ENCODE data around the gene ANKRD9.

ANKRD9 gene

GRCh38 chr14:102497998-102498677, 11.4 kb downstream of the ANKRD9 start:
- DNase-seq = no peak

GRCh38 chr14:102496958-102497744, 12.4 kb downstream of the ANKRD9 start:
- no peak for DNase-seq

- DNase-seq = no peak
Measured at GRCh38 chr14:102496331-102496691, 13.3 kb downstream of the ANKRD9 start.

GRCh38 chr14:102495491-102496330, 13.9 kb downstream of the ANKRD9 start:
- no peak for DNase-seq

- DNase-seq = no peak
Measured at GRCh38 chr14:102493585-102493984, 16.0 kb downstream of the ANKRD9 start.

- no peak for DNase-seq
Measured at GRCh38 chr14:102493096-102493495, 16.5 kb downstream of the ANKRD9 start.

GRCh38 chr14:102492531-102492910, 17.1 kb downstream of the ANKRD9 start:
- no peak for DNase-seq

GRCh38 chr14:102491786-102492530, 17.6 kb downstream of the ANKRD9 start:
- no peak for DNase-seq

GRCh38 chr14:102491366-102491765, 18.2 kb downstream of the ANKRD9 start:
- DNase-seq = no peak

GRCh38 chr14:102490456-102490855, 19.1 kb downstream of the ANKRD9 start:
- DNase-seq = no peak

GRCh38 chr14:102487204-102487577, 22.4 kb downstream of the ANKRD9 start:
- DNase-seq = no peak

- DNase-seq = no peak
Measured at GRCh38 chr14:102486513-102487203, 22.9 kb downstream of the ANKRD9 start.

- DNase-seq = no peak
Measured at GRCh38 chr14:102485693-102486512, 23.7 kb downstream of the ANKRD9 start.

- DNase-seq = no peak
Measured at GRCh38 chr14:102484316-102484715, 25.3 kb downstream of the ANKRD9 start.

GRCh38 chr14:102481791-102482238, 27.8 kb downstream of the ANKRD9 start:
- DNase-seq = no peak

- no peak for DNase-seq
Measured at GRCh38 chr14:102481371-102481770, 28.2 kb downstream of the ANKRD9 start.

GRCh38 chr14:102479777-102480176, 29.8 kb downstream of the ANKRD9 start:
- DNase-seq = no peak

- DNase-seq = no peak
Measured at GRCh38 chr14:102479107-102479506, 30.5 kb downstream of the ANKRD9 start.

- DNase-seq = no peak
Measured at GRCh38 chr14:102474934-102475333, 34.6 kb downstream of the ANKRD9 start.

- no peak for DNase-seq
Measured at GRCh38 chr14:102473559-102473958, 36.0 kb downstream of the ANKRD9 start.

- no peak for DNase-seq
Measured at GRCh38 chr14:102472791-102473150, 36.8 kb downstream of the ANKRD9 start.

All from activated CD8-positive, alpha-beta memory T cell treated with anti-CD3 and anti-CD28 coated beads, Interleukin-2, amount 50 U/mL, for 48 hours (primary cell).